Stimulated activated naive CD4-positive, alpha-beta T cell (primary cell): ENCODE measurements around the gene LACTB.
A peak's percentile ranks its signal among the peaks of the same experiment; 100 is the strongest.

Experiments
- DNase-seq, 6 experiments: peaks; one replicate each; lab custom pipeline; 2025; lab: John Stamatoyannopoulos, UW

LACTB gene

GRCh38 chr15:63172851-63173451 lies 51.3 kb downstream of the LACTB start:
- no peak for DNase-seq

- no peak for DNase-seq
Observed at GRCh38 chr15:63176302-63176701, 54.6 kb downstream of the LACTB start.

DNA sequence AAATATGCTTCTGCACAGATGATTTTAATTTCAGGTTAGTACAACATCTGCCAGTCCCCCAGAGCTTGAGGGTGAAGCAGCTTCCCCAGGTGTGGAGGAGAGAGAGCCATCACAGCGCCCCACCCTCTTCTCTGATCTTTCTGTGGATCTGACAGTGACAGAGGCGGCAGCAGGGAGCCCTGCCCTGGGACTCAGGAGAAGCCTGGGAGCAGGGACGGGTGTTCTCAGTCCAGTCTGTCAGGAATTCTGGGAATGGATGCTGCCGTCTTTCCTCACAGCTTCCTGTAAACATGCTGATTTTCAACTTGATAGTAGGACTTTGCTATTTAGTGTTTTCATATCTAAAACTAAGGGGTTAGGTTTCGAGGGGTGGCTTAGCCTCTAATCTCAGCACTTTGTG lies 56.4 kb downstream of the LACTB start:
- DNase-seq: no peak

DNA sequence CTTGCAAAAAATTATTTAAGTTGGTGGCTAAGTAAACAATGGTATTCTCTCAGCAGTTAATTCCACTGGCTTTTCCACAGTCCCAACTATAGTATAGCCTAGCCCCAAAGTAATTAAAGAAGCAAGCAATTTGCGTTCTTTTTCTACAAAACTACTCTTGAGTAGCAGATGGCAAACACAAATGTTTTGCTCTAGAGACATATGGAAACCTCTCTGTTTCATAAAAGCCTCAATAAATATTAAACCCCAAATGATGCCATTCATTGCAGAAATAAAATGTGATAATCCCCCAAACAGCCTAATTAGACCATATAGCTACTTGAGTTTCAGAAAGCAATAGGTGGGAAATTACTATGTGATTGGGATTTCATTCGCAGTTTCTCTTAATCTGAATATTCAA lies 59.1 kb downstream of the LACTB start:
- no peak for DNase-seq

DNA sequence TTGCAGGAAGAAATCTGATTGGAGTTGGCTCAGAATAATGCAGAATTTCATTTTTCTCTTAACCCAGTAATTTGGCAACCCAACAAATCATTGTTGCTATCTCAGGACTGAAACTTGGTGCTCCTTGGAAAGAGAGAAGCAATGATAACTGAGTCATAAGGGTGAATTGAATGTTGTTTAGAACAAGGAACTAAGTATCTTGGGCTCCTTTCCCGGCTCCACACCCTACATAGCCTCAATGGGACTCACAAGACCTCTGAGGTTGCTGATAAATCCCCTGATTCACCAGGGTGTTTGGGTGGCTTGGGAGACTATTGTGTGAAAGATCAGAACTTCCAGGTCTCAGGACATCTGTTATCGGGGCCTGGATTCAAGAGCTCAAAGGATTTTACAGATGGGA lies 60.0 kb downstream of the LACTB start:
- no peak for DNase-seq

DNA sequence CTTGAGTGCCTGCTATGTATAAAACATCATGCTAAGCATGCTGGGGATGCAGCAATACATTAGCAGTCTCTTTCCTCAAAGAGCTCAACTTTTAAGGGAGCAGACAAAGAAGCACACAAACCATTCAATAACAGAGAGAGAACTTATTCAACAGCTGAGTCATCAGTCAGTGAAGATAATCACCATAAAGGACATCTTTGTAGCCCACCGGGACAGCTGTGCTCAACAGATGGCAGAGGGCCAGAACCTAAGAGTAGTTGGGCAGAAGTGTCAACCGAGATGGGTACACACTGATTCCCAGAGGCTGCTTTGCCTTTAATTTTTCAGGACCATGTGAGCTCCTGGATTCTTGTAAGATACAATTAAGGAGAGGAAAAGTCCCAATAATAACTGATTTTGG lies 63.5 kb downstream of the LACTB start:
- DNase-seq: no peak

- no peak for DNase-seq
Observed at GRCh38 chr15:63186065-63186464, 64.4 kb downstream of the LACTB start.

- DNase-seq: no peak
Observed at GRCh38 chr15:63187589-63188226, 66.0 kb downstream of the LACTB start.

- no peak for DNase-seq
Observed at GRCh38 chr15:63188247-63188925, 66.7 kb downstream of the LACTB start.

DNA sequence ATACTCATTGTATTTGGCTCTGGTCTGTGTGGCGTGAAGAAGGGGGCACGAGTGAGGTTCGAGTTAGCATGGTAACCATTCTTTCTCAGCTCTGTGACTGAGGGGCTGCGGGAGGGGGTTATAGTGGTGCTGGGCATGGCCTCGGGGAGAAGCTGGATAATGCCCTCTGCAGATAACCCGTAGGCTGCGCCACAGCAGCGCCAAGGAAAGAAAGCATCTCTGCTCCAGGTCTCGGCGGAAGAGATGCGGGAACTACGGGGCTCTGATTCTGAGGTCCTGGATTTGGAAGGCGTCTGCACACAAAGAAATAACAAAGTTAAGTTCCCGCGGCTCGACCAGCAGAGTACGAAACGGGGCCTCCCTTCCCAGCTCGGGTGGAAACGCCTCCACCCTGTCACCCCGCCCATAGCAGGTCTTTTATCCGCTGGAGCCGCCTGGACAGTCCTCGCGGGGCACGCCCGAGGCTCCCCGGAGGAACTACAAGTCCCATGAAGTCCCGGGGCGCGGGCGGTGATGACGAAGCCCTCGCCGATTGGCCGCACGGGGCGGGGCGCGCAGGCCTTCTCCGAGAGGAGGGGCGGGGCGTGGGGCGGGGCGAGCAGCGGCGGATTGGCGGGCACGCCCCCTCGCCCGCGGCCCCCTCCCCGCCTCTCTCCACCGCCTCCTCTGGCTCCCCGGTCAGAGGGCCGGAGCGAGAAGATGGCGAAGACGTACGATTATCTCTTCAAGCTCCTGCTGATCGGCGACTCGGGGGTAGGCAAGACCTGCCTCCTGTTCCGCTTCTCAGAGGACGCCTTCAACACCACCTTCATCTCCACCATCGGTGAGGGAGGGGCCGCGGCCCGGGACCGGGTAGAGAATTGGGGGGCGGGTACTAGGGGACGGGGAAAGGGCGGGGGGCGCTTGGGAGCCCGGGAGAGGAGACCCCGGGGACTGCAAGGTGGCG lies 67.5 kb downstream of the LACTB start, which contains the start of gene RAB8B:
RAB8B (plus strand) TSS at position 681 of the 946 bp plus-strand sequence; CDS start at position 700, 19 bp downstream.
- DNase-seq: peak; percentile 87 to 97 (median 95)

GRCh38 chr15:63189941-63190768 lies 68.5 kb downstream of the LACTB start:
- peak in 1 of 6 experiments; percentile 8 for DNase-seq

- DNase-seq: no peak
Observed at GRCh38 chr15:63190769-63191649, 69.3 kb downstream of the LACTB start.
